GM12878 (cell line): ENCODE measurements around the gene ZNF44. TPM values are rescaled to one million over a fixed set of nuclear protein-coding genes. Genes with fewer than 3 reads are reported as not detected.
A peak's percentile ranks its signal among the peaks of the same experiment; 100 is the strongest.

Experiments
- BACH1 ChIP-seq: fragments of 450-650 bp; IDR thresholded peaks from 2 replicates; pipeline ENCODE4 v1.6.1; 2017; ENCODE audit warnings: mild to moderate bottlenecking, borderline replicate concordance
- CREM ChIP-seq: IDR thresholded peaks from 2 replicates; pipeline ENCODE4 v1.6.1; 2014; ENCODE audit warnings: antibody characterized with exemption, low read depth
- ESRRA ChIP-seq: IDR thresholded peaks from 2 replicates; pipeline ENCODE4 v1.6.1; 2012; ENCODE audit warnings: mild to moderate bottlenecking, low read length, improper control_type of control experiment
- FOS ChIP-seq: IDR thresholded peaks from 3 replicates; pipeline ENCODE4 v1.6.1; 2011; ENCODE audit warnings: borderline replicate concordance; ENCODE audit not compliant: insufficient read length; ENCODE audit errors: extremely low read depth
- HDGF ChIP-seq: fragments of 450-650 bp; IDR thresholded peaks from 2 replicates; pipeline ENCODE4 v1.6.1; 2016; ENCODE audit warnings: antibody characterized with exemption
- KLF5 ChIP-seq: fragments of 450-650 bp; IDR thresholded peaks from 2 replicates; pipeline ENCODE4 v1.6.1; 2014; ENCODE audit warnings: mild to moderate bottlenecking; ENCODE audit not compliant: partially characterized antibody
- LARP7 ChIP-seq: fragments of 450-650 bp; IDR thresholded peaks from 2 replicates; pipeline ENCODE4 v1.6.1; 2017; ENCODE audit warnings: mild to moderate bottlenecking
- MEF2A ChIP-seq: IDR thresholded peaks from 2 replicates; pipeline ENCODE4 v1.6.1; 2011; ENCODE audit warnings: low read depth, mild to moderate bottlenecking, low read length, moderate library complexity; ENCODE audit not compliant: insufficient read depth
- NR2C1 ChIP-seq: fragments of 450-650 bp; IDR thresholded peaks from 2 replicates; pipeline ENCODE4 v1.6.1; 2017; ENCODE audit warnings: antibody characterized with exemption, mild to moderate bottlenecking, moderate library complexity
- NR2F1 ChIP-seq: fragments of 450-650 bp; conservative IDR thresholded peaks from 2 replicates; pipeline ENCODE4 v1.6.1; 2017; ENCODE audit warnings: mild to moderate bottlenecking
- PML ChIP-seq: IDR thresholded peaks from 2 replicates; pipeline ENCODE4 v1.6.1; 2012; ENCODE audit warnings: low read length, inconsistent platforms
- POLR2A ChIP-seq: IDR thresholded peaks from 2 replicates; pipeline ENCODE4 v1.6.1; 2011; ENCODE audit warnings: low read depth, mild to moderate bottlenecking, low read length
- POLR2AphosphoS2 ChIP-seq: IDR thresholded peaks from 2 replicates; pipeline ENCODE4 v1.6.1; 2011; ENCODE audit warnings: low read depth, mild to moderate bottlenecking, low read length, improper control_type of control experiment, moderate library complexity
- POU2F2 ChIP-seq: IDR thresholded peaks from 3 replicates; pipeline ENCODE4 v1.6.1; 2011; ENCODE audit warnings: low read depth, mild to moderate bottlenecking, low read length, borderline replicate concordance
- RAD21 ChIP-seq: IDR thresholded peaks from 2 replicates; pipeline ENCODE4 v1.6.1; 2011; ENCODE audit warnings: mild to moderate bottlenecking, low read depth, low read length, moderate library complexity; ENCODE audit not compliant: insufficient read depth
- RCOR1 ChIP-seq: conservative IDR thresholded peaks from 2 replicates; pipeline ENCODE4 v1.6.1; 2012; ENCODE audit warnings: low read depth, low read length, improper control_type of control experiment
- RUNX3 ChIP-seq: IDR thresholded peaks from 2 replicates; pipeline ENCODE4 v1.6.1; 2012; ENCODE audit warnings: low read length, inconsistent platforms
- STAT3 ChIP-seq: IDR thresholded peaks from 2 replicates; pipeline ENCODE4 v1.6.1; 2011; ENCODE audit warnings: low read depth, low read length, improper control_type of control experiment
- TAF1 ChIP-seq: IDR thresholded peaks from 2 replicates; pipeline ENCODE4 v1.6.1; 2011; ENCODE audit warnings: mild to moderate bottlenecking, low read depth, low read length, borderline replicate concordance
- TARDBP ChIP-seq: IDR thresholded peaks from 2 replicates; pipeline ENCODE4 v1.6.1; 2016; ENCODE audit warnings: borderline replicate concordance
- TBL1XR1 ChIP-seq: IDR thresholded peaks from 2 replicates; pipeline ENCODE4 v1.6.1; 2012; ENCODE audit warnings: low read depth, low read length, improper control_type of control experiment
- TCF12 ChIP-seq: IDR thresholded peaks from 2 replicates; pipeline ENCODE4 v1.6.1; 2011; ENCODE audit warnings: low read depth, mild to moderate bottlenecking, low read length
- ZSCAN29 ChIP-seq: fragments of 450-650 bp; IDR thresholded peaks from 2 replicates; pipeline ENCODE4 v1.6.1; 2017; ENCODE audit warnings: mild to moderate bottlenecking, moderate library complexity
- ZZZ3 ChIP-seq: IDR thresholded peaks from 2 replicates; pipeline ENCODE4 v1.6.1; 2011; ENCODE audit warnings: low read depth; ENCODE audit not compliant: control insufficient read depth, insufficient read length
- polyA plus RNA-seq, 11 experiments: library from polyadenylated mRNA; depleted of rRNA in 4 of 11; unstranded in 6 of 11; stranded (reverse) in 5 of 11; fragments of >200 nt; fragmentation: Nextera tagmentation in 4 of 11; fragmentation: Illumina TruSeq in 1 of 11; extraction: Ambion mirVana in 4 of 11; extraction: Trizol in 1 of 11; gene quantifications; 1 replicate in 1 of 11; 2 replicates in 10 of 11; pipeline versions ENCODE4 v1.2.1 to v1.2.3, GENCODE V29; 2011 to 2016; ENCODE audit warnings: inconsistent platforms in 2 of 11, missing spikeins in 2 of 11, low read depth in 1 of 11
- total RNA-seq, 4 experiments: library from RNA; depleted of rRNA in 3 of 4; stranded (reverse); fragments of >200 nt in 3 of 4; fragmentation: Illumina TruSeq in 1 of 4; extraction: Trizol in 1 of 4; gene quantifications; 2 replicates each; pipeline versions ENCODE4 v1.2.1 to v1.2.3, GENCODE V29; 2013 to 2021
- TF ChIP-seq, protein P1 (sequence below): IDR thresholded peaks from 2 replicates; pipeline ENCODE4 v1.6.1; 2011; ENCODE audit warnings: mild to moderate bottlenecking, low read depth, low read length, moderate library complexity; ENCODE audit not compliant: insufficient replicate concordance
- TF ChIP-seq, protein P2 (sequence below): fragments of 450-650 bp; IDR thresholded peaks from 2 replicates; pipeline ENCODE4 v1.6.1; 2017; ENCODE audit warnings: mild to moderate bottlenecking, low read depth, inconsistent platforms; ENCODE audit not compliant: poor library complexity, severe bottlenecking
- TF ChIP-seq, protein P3 (sequence below): IDR thresholded peaks from 2 replicates; pipeline ENCODE4 v1.6.1; 2012; ENCODE audit warnings: low read depth, low read length, improper control_type of control experiment
- TF ChIP-seq, protein P4 (sequence below): fragments of 450-650 bp; IDR thresholded peaks from 2 replicates; pipeline ENCODE4 v1.6.1; 2016; ENCODE audit warnings: mild to moderate bottlenecking

ZNF44 gene
- total and polyA plus RNA-seq, 10 of the 15 experiments (the other 5 are each of a cell fraction or from before 2014, with no cell fraction given), result 3.7 to 11.3 (median 5.4) TPM

DNA sequence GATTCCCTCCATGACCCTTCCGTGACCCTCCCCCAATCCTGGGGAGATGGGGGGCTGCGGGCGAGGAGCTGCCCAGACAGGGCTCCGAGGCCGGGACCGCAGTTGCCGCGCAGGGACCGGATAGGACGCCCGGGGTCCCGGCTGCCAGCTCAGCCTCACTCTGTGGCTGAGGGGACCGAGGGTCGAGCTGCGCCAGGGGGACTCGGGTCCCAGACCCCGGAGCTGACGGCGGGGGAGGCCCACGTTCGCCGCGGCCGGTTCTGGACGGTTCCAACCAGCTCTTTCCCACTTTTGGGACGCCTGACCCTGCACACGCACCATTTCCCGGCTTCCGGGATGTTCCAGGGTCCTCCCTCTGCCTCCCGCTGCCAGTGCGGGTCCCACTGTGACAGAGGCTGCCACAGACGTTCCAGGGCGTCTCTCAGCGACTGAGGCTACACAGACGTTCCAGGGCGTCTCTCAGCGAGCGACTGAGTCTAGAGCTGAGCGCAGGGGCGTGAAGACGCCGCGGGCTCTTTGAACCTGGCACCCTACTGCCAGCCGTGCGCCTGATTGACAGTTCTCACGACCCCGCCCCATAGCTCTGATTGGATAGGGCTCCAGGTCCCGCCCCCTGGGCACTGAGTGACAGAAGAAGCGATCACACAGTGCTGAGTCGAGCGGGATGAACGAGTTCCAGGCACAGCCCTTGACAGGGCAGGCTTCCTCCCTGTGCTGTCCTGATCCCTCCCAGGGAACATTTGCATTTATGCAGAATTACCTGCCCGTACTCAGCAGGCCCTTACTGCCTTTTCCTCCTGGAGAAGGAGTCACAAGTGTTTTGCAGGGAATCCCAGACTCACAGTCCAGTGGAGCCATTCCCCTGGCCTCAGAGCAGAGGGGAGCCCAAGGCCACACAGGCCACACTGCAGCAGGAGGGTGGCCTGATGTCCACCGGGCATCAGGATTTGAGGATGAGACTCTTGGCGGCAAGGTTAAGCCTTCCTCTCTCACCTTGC lies 38.8 kb upstream of the ZNF44 start, which contains the start of gene ZNF563 (continued):
- no peak for TF ChIP-seq PML
- TF ChIP-seq, protein P1, sequence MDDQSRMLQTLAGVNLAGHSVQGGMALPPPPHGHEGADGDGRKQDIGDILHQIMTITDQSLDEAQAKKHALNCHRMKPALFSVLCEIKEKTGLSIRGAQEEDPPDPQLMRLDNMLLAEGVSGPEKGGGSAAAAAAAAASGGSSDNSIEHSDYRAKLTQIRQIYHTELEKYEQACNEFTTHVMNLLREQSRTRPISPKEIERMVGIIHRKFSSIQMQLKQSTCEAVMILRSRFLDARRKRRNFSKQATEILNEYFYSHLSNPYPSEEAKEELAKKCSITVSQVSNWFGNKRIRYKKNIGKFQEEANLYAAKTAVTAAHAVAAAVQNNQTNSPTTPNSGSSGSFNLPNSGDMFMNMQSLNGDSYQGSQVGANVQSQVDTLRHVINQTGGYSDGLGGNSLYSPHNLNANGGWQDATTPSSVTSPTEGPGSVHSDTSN, result peak; percentile 97
- TF ChIP-seq NR2F1, result peak; percentile 73
- 0 out of 2 replicates have a peak, but pooled peaks have one; percentile 41 for TF ChIP-seq BACH1
- no peak for TF ChIP-seq RUNX3
- TF ChIP-seq RAD21, result no peak
- TF ChIP-seq ZSCAN29, result no peak
- no peak; the same call in 1 of the 2 replicates for TF ChIP-seq TBL1XR1
- TF ChIP-seq KLF5, result no peak
- no peak for TF ChIP-seq ESRRA
- TF ChIP-seq TARDBP, result 0 out of 2 replicates have a peak, but pooled peaks have one; percentile 41
- TF ChIP-seq, protein P2, sequence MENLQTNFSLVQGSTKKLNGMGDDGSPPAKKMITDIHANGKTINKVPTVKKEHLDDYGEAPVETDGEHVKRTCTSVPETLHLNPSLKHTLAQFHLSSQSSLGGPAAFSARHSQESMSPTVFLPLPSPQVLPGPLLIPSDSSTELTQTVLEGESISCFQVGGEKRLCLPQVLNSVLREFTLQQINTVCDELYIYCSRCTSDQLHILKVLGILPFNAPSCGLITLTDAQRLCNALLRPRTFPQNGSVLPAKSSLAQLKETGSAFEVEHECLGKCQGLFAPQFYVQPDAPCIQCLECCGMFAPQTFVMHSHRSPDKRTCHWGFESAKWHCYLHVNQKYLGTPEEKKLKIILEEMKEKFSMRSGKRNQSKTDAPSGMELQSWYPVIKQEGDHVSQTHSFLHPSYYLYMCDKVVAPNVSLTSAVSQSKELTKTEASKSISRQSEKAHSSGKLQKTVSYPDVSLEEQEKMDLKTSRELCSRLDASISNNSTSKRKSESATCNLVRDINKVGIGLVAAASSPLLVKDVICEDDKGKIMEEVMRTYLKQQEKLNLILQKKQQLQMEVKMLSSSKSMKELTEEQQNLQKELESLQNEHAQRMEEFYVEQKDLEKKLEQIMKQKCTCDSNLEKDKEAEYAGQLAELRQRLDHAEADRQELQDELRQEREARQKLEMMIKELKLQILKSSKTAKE, result no peak
- TF ChIP-seq FOS, result peak; percentile 21
- TF ChIP-seq, protein P3, sequence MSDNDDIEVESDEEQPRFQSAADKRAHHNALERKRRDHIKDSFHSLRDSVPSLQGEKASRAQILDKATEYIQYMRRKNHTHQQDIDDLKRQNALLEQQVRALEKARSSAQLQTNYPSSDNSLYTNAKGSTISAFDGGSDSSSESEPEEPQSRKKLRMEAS, result peak; percentile 8; the same call in 1 of the 2 replicates
- peak; percentile 98 for TF ChIP-seq POLR2A
- peak; percentile 33; the same call in 1 of the 2 replicates for TF ChIP-seq TCF12
- TF ChIP-seq HDGF, result no peak
- TF ChIP-seq STAT3, result no peak
- TF ChIP-seq, protein P4, sequence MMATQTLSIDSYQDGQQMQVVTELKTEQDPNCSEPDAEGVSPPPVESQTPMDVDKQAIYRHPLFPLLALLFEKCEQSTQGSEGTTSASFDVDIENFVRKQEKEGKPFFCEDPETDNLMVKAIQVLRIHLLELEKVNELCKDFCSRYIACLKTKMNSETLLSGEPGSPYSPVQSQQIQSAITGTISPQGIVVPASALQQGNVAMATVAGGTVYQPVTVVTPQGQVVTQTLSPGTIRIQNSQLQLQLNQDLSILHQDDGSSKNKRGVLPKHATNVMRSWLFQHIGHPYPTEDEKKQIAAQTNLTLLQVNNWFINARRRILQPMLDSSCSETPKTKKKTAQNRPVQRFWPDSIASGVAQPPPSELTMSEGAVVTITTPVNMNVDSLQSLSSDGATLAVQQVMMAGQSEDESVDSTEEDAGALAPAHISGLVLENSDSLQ, result peak; percentile 99
- TF ChIP-seq NR2C1, result no peak
- peak; percentile 80; the same call in 1 of the 2 replicates for TF ChIP-seq TAF1
- no peak for TF ChIP-seq ZZZ3
- no peak for TF ChIP-seq MEF2A
- peak; percentile 87 for TF ChIP-seq POLR2AphosphoS2
- peak; percentile 59; the same call in 1 of the 3 replicates for TF ChIP-seq POU2F2
- 0 out of 2 replicates have a peak, but pooled peaks have one; percentile 23 for TF ChIP-seq CREM
- no peak for TF ChIP-seq RCOR1
- peak; percentile 65; the same call in 1 of the 2 replicates for TF ChIP-seq LARP7
